Ascending aorta (tissue), 2 donors: ENCODE results near the gene TNNC1. TPM values are rescaled to one million over a fixed set of nuclear protein-coding genes. Genes with fewer than 3 reads are reported as not detected.

Experiments used
- DNase-seq, 2 donors: peaks; one replicate each; pipeline ENCODE4 v3.0.0-alpha.2; 2019; ENCODE audit warnings: low spot score in 2 of 2
- H3K27ac ChIP-seq, 2 donors: fragments of 200-600 bp; sonication (generic); one replicate each; pipeline ENCODE4 v1.5.1; 2016 to 2017; ENCODE audit warnings: mild to moderate bottlenecking in 1 of 2
- H3K27me3 ChIP-seq: fragments of 200-600 bp; sonication (generic); one replicate; pipeline ENCODE4 v1.5.1; 2017
- H3K36me3 ChIP-seq, 2 donors: fragments of 200-600 bp; sonication (generic); one replicate each; pipeline ENCODE4 v1.5.1; 2016
- H3K4me1 ChIP-seq, 2 donors: fragments of 200-600 bp; sonication (generic); one replicate each; pipeline ENCODE4 v1.5.1; 2016 to 2017; ENCODE audit warnings: mild to moderate bottlenecking in 1 of 2
- H3K4me3 ChIP-seq, 2 donors: fragments of 200-600 bp; sonication (generic); one replicate each; pipeline ENCODE4 v1.5.1; 2016 to 2017; ENCODE audit warnings: mild to moderate bottlenecking in 1 of 2
- H3K9me3 ChIP-seq, 2 donors: fragments of 200-600 bp; sonication (generic); one replicate each; pipeline ENCODE4 v1.5.1; 2016
- intact Hi-C: fragments of 100-400 bp; cut with DNase I; formaldehyde crosslinking; loops from one replicate; pipeline ENCODE4 v1.15.1; 2023
- total RNA-seq: library from RNA; depleted of rRNA; stranded (reverse); fragments of >200 nt; gene quantifications from one replicate; pipeline ENCODE4 v1.1.0, GENCODE V29; 2016
- TF ChIP-seq, protein P1 (sequence below), 3 experiments: fragments of 200-600 bp in 2 of 3; fragments of 450-650 bp in 1 of 3; sonication (generic) in 2 of 3; IDR thresholded peaks; one replicate each; pipeline ENCODE4 v1.5.1; 2016 to 2019; ENCODE audit warnings: antibody characterized with exemption in 3 of 3, mild to moderate bottlenecking in 1 of 3, moderate library complexity in 1 of 3

The TNNC1 gene
- total RNA-seq, 1 donor from 2014 or later, result 68.6 TPM

DNA sequence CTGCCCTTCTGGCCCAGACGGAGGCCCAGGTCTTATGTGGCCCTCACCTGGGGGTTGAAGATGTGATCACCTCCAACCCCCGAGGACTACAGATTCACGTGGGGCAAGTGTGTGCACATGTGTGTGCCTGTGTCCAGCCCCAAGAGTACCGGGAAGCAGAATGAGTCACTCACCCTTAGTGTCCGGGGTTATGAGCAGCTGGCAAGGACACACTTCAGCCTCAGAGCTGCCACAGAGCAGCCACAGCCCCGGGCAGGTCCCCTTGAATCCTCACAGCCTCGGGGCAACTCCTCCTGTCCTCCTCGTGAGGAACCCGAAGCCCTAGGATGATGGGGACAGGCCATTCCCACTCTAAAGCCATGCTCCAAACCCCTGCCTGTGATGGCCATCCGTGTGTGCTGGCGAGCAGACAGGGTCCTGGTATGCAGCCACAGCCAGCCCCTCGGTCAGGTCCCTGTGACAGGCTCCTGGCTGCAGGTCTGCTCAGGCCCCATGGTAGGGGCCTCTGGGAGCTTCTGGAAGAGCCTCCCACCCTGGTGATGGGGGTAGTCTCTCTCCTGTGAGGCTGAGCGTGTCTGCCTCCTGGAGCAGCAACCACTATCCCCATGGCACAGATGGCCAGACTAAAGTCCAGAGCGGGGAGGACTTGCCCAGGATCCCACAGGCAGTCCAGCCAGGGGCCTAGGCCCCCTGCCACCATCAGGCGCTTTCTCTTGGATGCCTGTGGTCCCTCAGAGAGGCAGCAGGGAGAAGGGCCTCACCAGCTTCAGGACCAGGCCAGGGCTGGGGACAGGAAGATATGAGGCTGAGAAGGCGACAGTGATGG is 42.1 kb upstream of the TNNC1 start:
- intact Hi-C loops, result no loop called here

DNA sequence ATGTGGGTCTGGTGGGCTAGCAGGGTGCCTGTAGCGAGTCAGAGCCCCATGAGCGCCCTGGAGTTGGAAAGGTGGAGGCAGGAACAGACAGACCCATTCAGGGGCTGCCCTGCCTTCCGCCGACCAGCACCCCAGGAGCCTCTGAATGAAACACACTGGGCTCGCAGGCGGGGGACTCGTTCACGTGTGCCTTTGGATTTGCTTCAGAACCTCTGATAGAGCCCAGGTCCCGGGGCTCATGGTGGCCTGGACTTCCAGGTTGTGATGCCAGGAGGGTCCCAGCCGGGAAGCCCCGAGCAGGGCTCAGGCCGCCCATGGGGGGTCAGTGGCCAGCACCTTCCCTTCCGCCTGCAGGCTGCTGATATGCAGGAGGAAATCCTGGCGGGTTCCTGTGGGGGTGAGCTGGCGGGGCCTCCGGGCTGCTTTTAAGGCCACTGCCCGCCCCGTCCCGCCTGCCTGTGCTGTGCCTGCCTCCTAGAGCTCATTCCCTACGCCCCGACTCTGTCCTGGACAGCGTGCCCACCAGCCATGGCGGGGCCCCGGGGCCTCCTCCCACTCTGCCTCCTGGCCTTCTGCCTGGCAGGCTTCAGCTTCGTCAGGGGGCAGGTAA is 41.1 kb upstream of the TNNC1 start, which contains the start of gene STAB1:
Gene STAB1, plus strand, starts transcription at position 453 of the 610 bp plus-strand sequence. Its CDS starts 76 bp downstream, at position 529.
- no peak for DNase-seq
- H3K27me3 ChIP-seq, result no peaks in the 10 kb centered on the region
- peaks cover 33 to 37% of the 10 kb centered on the region in 2 donors for H3K36me3 ChIP-seq
- peak within 1 kb of the TSS; percentile 32 to 33 for H3K27ac ChIP-seq
- intact Hi-C loops, result no loop called here
- H3K4me3 ChIP-seq, result peak within 1 kb of the TSS; percentile 32 to 52
- TF ChIP-seq, protein P1, sequence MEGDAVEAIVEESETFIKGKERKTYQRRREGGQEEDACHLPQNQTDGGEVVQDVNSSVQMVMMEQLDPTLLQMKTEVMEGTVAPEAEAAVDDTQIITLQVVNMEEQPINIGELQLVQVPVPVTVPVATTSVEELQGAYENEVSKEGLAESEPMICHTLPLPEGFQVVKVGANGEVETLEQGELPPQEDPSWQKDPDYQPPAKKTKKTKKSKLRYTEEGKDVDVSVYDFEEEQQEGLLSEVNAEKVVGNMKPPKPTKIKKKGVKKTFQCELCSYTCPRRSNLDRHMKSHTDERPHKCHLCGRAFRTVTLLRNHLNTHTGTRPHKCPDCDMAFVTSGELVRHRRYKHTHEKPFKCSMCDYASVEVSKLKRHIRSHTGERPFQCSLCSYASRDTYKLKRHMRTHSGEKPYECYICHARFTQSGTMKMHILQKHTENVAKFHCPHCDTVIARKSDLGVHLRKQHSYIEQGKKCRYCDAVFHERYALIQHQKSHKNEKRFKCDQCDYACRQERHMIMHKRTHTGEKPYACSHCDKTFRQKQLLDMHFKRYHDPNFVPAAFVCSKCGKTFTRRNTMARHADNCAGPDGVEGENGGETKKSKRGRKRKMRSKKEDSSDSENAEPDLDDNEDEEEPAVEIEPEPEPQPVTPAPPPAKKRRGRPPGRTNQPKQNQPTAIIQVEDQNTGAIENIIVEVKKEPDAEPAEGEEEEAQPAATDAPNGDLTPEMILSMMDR (IDR thresholded peaks at IDR 0.05), result no peak
- H3K4me1 ChIP-seq, result peaks cover 0 to 1% of the 10 kb centered on the region in 2 donors
- H3K9me3 ChIP-seq, result no peaks in the 10 kb centered on the region

More for the DNA sequence above, 42.1 kb upstream of the TNNC1 start:
- Histone ChIP-seq H3K27ac (peak overlapping the region; percentile 8 to 32), H3K27me3 (no peaks in the 10 kb centered on the region), H3K9me3 (no peaks in the 10 kb centered on the region), H3K4me1 (no peaks in the 10 kb centered on the region), H3K4me3 (peak overlapping the region; percentile 32 to 52), H3K36me3 (peaks cover 23 to 27% of the 10 kb centered on the region in 2 donors)
- TF ChIP-seq, protein P1 (IDR thresholded peaks at IDR 0.05), result no peak
- DNase-seq, result no peak

DNA sequence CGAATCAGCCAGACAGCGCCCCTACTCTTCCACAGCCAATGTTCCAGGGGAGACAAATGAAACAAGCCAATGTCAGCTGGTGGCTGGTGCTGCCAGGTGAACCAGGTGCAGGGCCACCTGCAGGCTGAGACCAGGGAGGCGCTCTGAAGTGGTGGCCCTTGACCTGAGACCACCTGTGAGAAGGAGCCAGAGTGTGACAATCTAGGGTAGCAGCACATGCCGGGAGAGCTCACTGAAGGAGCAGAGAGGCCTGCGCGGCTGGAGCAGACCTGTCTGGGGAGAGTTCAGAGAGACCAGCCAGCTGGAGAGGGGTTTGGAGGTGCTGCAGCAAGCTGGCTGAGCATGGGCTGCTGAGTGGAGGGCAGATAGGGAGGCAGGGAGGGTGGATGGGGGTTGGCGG is 40.6 kb upstream of the TNNC1 start:
- intact Hi-C loops, result no loop called here
- H3K27me3 ChIP-seq, result no peaks in the 10 kb centered on the region
- H3K36me3 ChIP-seq, result peaks cover 38 to 42% of the 10 kb centered on the region in 2 donors
- TF ChIP-seq, protein P1 (IDR thresholded peaks at IDR 0.05), result no peak
- no peak for DNase-seq
- peak overlapping the region in 1 of 2 donors; percentile 33 for H3K27ac ChIP-seq
- peak overlapping the region in 1 of 2 donors; percentile 52 for H3K4me3 ChIP-seq
- H3K4me1 ChIP-seq, result peaks cover 0 to 4% of the 10 kb centered on the region in 2 donors
- H3K9me3 ChIP-seq, result no peaks in the 10 kb centered on the region

DNA sequence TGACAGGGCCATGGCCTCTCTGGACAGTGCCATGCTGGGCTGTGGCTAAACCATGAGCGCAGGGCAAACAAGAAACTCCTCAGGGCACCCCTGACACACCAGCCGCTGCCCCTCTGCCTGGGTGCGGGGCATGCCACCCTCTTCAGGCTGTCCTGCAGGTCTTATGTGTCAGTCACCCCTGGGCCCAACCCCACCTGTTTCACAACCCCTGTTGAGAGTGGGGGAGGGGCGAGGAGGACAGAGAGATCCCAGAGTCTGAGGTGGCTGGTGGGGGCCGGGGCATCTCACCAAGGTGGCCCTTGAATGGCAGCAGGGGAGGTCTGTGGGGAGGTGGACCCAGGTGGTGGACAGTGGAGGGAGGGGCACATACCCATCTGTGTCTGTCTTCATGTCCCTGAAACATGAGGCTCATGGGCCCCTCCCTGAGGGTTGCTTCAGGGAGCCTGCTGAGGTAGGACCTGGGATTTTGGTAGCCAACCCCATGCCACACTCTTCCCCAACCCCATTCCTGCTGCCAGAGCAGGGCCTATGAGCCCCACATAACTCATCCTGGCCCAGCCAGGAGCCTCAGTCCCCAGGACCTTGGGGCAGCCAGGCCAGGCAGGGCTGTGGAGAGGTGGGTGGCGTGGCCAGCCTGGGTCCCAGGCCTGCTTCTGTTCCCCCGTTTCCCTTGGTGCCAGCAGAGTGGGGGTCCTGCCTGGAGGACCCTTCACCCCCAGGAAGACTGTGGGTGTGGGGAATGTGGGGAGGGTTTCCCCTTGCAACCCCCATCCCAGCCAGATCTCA is 39.6 kb upstream of the TNNC1 start:
- peaks cover 48 to 52% of the 10 kb centered on the region in 2 donors for H3K36me3 ChIP-seq
- H3K27ac ChIP-seq, result no peak overlapping the region
- H3K27me3 ChIP-seq, result no peaks in the 10 kb centered on the region
- no peak for DNase-seq
- intact Hi-C loops, result no loop called here
- H3K4me3 ChIP-seq, result no peak overlapping the region
- TF ChIP-seq, protein P1 (IDR thresholded peaks at IDR 0.05), result no peak
- H3K4me1 ChIP-seq, result peaks cover 0 to 4% of the 10 kb centered on the region in 2 donors
- no peaks in the 10 kb centered on the region for H3K9me3 ChIP-seq

DNA sequence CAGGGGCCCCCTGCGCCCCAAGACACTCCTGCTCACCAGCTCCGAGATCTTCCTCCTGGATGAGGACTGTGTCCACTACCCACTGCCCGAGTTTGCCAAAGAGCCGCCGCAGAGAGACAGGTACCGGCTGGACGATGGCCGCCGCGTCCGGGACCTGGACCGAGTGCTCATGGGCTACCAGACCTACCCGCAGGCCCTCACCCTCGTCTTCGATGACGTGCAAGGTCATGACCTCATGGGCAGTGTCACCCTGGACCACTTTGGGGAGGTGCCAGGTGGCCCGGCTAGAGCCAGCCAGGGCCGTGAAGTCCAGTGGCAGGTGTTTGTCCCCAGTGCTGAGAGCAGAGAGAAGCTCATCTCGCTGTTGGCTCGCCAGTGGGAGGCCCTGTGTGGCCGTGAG is 38.2 kb upstream of the TNNC1 start:
- intact Hi-C loops, result no loop called here
- Histone ChIP-seq H3K4me1 (peaks cover 0 to 4% of the 10 kb centered on the region in 2 donors), H3K36me3 (peaks cover 62 to 66% of the 10 kb centered on the region in 2 donors)

More for the DNA sequence above, 38.2 kb upstream of the TNNC1 start:
- Histone ChIP-seq H3K4me3 (no peak overlapping the region), H3K27me3 (no peaks in the 10 kb centered on the region), H3K9me3 (no peaks in the 10 kb centered on the region), H3K27ac (no peak overlapping the region)
- TF ChIP-seq, protein P1 (IDR thresholded peaks at IDR 0.05), result no peak
- no peak for DNase-seq
